HCT116 (cell line): ENCODE measurements around the gene MNAT1.

Source experiments
- EZH2 ChIP-seq: fragments of 200-600 bp; sonication (generic); IDR thresholded peaks from 2 replicates; pipeline ENCODE4 v1.6.1; 2017; ENCODE audit warnings: antibody characterized with exemption, mixed run types
- JUND ChIP-seq: IDR thresholded peaks from 2 replicates; pipeline ENCODE4 v1.6.1; 2012
- RAD21 ChIP-seq: IDR thresholded peaks from 2 replicates; pipeline ENCODE4 v1.6.1; 2012; ENCODE audit warnings: low read depth, mild to moderate bottlenecking
- SP1 ChIP-seq: IDR thresholded peaks from 2 replicates; pipeline ENCODE4 v1.6.1; 2012; ENCODE audit warnings: low read depth
- TF ChIP-seq, protein P1 (sequence below), 3 experiments: fragments of 200-600 bp in 1 of 3; sonication (generic) in 1 of 3; IDR thresholded peaks in 2 of 3; conservative IDR thresholded peaks in 1 of 3; 2 replicates each; pipeline ENCODE4 v1.5.1; 2012 to 2017; ENCODE audit warnings: low read depth in 2 of 3, low read length in 2 of 3, antibody characterized with exemption in 1 of 3, borderline replicate concordance in 1 of 3, control low read depth in 1 of 3, mild to moderate bottlenecking in 1 of 3, mixed read lengths in 1 of 3, mixed run types in 1 of 3, moderate library complexity in 1 of 3; ENCODE audit not compliant: insufficient read depth in 1 of 3

- TF ChIP-seq, protein P1, sequence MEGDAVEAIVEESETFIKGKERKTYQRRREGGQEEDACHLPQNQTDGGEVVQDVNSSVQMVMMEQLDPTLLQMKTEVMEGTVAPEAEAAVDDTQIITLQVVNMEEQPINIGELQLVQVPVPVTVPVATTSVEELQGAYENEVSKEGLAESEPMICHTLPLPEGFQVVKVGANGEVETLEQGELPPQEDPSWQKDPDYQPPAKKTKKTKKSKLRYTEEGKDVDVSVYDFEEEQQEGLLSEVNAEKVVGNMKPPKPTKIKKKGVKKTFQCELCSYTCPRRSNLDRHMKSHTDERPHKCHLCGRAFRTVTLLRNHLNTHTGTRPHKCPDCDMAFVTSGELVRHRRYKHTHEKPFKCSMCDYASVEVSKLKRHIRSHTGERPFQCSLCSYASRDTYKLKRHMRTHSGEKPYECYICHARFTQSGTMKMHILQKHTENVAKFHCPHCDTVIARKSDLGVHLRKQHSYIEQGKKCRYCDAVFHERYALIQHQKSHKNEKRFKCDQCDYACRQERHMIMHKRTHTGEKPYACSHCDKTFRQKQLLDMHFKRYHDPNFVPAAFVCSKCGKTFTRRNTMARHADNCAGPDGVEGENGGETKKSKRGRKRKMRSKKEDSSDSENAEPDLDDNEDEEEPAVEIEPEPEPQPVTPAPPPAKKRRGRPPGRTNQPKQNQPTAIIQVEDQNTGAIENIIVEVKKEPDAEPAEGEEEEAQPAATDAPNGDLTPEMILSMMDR (IDR thresholded peaks at IDR 0.05 in 2 of 3, conservative IDR thresholded peaks at IDR 0.05 in 1 of 3; ENCODE audit: borderline replicate concordance in 1 of 3, insufficient read depth in 1 of 3, low read depth in 2 of 3, low read length in 2 of 3): no peak
- TF ChIP-seq SP1: no peak
- TF ChIP-seq JUND: no peak
- TF ChIP-seq RAD21: no peak
- TF ChIP-seq EZH2: no peak
Observed at GRCh38 chr14:60807247-60807646, 72.7 kb downstream of the MNAT1 start.
